ENCODE measurements around the gene NRCAM. TPM values are rescaled to one million over a fixed set of nuclear protein-coding genes. Genes with fewer than 3 reads are reported as not detected.

The NRCAM gene
- total and polyA plus RNA-seq, 2 of the 13 experiments (the other 11 are each of a cell fraction or from before 2014, with no cell fraction given): 0.31 to 0.33 TPM

DNA sequence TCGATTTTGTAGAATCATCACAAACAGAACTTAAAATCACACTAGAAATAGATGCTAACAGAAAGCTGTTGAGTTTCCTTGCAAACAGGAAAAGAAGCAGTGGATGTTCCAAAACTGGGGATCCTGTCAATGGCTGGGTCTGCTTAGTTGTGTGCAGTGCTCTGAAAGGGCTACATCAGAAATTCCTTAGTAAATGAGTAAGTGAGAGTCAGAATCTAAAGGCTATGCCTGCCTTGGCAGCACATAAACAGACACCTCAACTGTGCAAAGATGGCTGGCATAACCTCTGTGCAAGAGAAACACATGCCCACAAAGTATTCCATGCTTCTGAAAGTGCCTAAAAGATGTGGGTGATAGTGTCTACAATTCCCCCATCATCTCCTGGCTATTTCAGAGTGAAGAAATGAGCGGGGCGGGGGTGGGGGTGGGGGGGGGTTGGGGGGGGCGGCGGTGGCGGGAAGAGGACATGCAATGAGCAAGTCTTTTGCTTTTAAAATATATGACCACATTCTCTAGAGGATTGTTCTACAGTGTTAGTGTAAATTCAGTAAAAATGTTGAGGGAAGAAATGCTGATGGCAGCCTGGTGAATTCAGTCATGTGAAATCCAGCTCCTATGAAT lies 187.9 kb downstream of the NRCAM start (continued):
- TF ChIP-seq, protein P1, sequence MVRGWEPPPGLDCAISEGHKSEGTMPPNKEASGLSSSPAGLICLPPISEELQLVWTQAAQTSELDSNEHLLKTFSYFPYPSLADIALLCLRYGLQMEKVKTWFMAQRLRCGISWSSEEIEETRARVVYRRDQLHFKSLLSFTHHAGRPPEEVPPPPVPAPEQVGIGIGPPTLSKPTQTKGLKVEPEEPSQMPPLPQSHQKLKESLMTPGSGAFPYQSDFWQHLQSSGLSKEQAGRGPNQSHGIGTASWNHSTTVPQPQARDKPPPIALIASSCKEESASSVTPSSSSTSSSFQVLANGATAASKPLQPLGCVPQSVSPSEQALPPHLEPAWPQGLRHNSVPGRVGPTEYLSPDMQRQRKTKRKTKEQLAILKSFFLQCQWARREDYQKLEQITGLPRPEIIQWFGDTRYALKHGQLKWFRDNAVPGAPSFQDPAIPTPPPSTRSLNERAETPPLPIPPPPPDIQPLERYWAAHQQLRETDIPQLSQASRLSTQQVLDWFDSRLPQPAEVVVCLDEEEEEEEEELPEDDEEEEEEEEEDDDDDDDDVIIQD (CRISPR knock-in tag; IDR thresholded peaks at IDR 0.05; ENCODE audit: low read depth): no peak
- TF ChIP-seq ATF7 (IDR thresholded peaks at IDR 0.05): no peak
- no peak for TF ChIP-seq ATF7 (CRISPR knock-in tag; IDR thresholded peaks at IDR 0.05)
- no peak for TF ChIP-seq EZH2 (conservative IDR thresholded peaks at IDR 0.05; ENCODE audit: low read depth, low read length)
- no peak for TF ChIP-seq SRF (IDR thresholded peaks at IDR 0.05; ENCODE audit: low read depth, low read length)
- no peak for TF ChIP-seq SSRP1 (CRISPR knock-in tag; IDR thresholded peaks at IDR 0.05)
- no peak for TF ChIP-seq ZNF891 (CRISPR knock-in tag; IDR thresholded peaks at IDR 0.05)
- no peak for TF ChIP-seq CENPX (CRISPR knock-in tag; IDR thresholded peaks at IDR 0.05)
- TF ChIP-seq POGZ (CRISPR knock-in tag; IDR thresholded peaks at IDR 0.05): no peak
- TF ChIP-seq ZKSCAN8 (CRISPR knock-in tag; IDR thresholded peaks at IDR 0.05; ENCODE audit: borderline replicate concordance): no peak
- TF ChIP-seq, protein P2, sequence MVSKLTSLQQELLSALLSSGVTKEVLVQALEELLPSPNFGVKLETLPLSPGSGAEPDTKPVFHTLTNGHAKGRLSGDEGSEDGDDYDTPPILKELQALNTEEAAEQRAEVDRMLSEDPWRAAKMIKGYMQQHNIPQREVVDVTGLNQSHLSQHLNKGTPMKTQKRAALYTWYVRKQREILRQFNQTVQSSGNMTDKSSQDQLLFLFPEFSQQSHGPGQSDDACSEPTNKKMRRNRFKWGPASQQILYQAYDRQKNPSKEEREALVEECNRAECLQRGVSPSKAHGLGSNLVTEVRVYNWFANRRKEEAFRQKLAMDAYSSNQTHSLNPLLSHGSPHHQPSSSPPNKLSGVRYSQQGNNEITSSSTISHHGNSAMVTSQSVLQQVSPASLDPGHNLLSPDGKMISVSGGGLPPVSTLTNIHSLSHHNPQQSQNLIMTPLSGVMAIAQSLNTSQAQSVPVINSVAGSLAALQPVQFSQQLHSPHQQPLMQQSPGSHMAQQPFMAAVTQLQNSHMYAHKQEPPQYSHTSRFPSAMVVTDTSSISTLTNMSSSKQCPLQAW (CRISPR knock-in tag; IDR thresholded peaks at IDR 0.05): no peak
- TF ChIP-seq, protein P3, sequence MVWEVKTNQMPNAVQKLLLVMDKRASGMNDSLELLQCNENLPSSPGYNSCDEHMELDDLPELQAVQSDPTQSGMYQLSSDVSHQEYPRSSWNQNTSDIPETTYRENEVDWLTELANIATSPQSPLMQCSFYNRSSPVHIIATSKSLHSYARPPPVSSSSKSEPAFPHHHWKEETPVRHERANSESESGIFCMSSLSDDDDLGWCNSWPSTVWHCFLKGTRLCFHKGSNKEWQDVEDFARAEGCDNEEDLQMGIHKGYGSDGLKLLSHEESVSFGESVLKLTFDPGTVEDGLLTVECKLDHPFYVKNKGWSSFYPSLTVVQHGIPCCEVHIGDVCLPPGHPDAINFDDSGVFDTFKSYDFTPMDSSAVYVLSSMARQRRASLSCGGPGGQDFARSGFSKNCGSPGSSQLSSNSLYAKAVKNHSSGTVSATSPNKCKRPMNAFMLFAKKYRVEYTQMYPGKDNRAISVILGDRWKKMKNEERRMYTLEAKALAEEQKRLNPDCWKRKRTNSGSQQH (CRISPR knock-in tag; IDR thresholded peaks at IDR 0.05; ENCODE audit: low read depth): no peak

All from HepG2 (cell line).